Stimulated activated CD4-positive, alpha-beta T cell treated with anti-CD3 and anti-CD28 coated beads, Interleukin-15, amount 100 ng/mL, for 1 hour (primary cell): ENCODE measurements around the gene PTPN3.
"Not testable (repeated sequence)": the region's sequence is repeated elsewhere in the genome, so short reads cannot be mapped to it uniquely, and the experiment has no call there.

Source experiments
- DNase-seq, 2 donors: peaks; one replicate each; pipeline ENCODE4 v3.0.0-alpha.2; 2020; ENCODE audit warnings: low read depth in 1 of 2, low spot score in 1 of 2

Gene PTPN3, protein sequence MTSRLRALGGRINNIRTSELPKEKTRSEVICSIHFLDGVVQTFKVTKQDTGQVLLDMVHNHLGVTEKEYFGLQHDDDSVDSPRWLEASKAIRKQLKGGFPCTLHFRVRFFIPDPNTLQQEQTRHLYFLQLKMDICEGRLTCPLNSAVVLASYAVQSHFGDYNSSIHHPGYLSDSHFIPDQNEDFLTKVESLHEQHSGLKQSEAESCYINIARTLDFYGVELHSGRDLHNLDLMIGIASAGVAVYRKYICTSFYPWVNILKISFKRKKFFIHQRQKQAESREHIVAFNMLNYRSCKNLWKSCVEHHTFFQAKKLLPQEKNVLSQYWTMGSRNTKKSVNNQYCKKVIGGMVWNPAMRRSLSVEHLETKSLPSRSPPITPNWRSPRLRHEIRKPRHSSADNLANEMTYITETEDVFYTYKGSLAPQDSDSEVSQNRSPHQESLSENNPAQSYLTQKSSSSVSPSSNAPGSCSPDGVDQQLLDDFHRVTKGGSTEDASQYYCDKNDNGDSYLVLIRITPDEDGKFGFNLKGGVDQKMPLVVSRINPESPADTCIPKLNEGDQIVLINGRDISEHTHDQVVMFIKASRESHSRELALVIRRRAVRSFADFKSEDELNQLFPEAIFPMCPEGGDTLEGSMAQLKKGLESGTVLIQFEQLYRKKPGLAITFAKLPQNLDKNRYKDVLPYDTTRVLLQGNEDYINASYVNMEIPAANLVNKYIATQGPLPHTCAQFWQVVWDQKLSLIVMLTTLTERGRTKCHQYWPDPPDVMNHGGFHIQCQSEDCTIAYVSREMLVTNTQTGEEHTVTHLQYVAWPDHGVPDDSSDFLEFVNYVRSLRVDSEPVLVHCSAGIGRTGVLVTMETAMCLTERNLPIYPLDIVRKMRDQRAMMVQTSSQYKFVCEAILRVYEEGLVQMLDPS

GRCh38 chr9:109498195-109499092 lies at the start of gene PTPN3:
PTPN3 (minus strand) TSS chr9:109498307; CDS start chr9:109463434, 34,873 bp downstream.
- no peak for DNase-seq

DNA sequence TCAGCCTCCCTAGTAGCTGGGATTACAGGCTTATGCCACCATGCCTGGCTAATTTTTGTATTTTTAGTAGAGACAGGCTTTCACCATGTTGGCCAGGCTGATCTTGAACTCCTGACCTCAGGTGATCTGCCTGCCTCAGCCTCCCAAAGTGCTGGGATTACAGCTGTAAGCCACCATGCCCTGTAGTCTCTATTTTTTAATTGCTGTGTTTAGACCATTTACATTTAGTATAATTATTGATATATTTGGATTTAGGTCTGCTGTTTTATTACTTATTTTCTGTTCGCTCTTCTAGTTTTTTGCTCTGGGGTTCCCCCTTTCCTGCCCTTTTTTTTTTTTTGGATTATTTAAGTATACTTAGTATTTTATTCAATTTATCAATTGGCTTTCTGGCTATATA lies 46.8 kb upstream of the PTPN3 start:
- not testable (repeated sequence) for DNase-seq

GRCh38 chr9:109542922-109543321 lies 44.8 kb upstream of the PTPN3 start:
- DNase-seq, result no peak

- no peak for DNase-seq
Measured at GRCh38 chr9:109538346-109538745, 40.2 kb upstream of the PTPN3 start.

- DNase-seq, result no peak
Measured at GRCh38 chr9:109537288-109537687, 39.2 kb upstream of the PTPN3 start.

DNA sequence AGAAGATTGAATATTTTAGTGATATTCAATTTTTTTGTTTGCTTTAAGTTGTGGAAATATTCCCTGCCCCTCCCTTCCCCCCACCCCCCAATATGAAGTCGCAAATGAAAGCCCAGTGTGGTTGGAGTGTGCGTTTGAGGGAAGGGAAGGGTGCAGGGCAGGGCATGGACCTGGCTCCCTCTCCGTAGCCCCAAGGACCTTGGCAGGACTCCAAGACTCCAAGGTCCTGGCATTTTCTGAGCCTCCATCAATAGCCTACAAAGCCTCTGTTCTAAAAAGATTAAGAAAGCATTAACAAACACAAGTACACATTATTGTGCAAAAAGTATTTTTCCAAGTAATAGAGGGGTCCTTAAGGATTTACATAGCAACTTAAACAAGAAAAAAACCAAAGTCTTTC lies 38.8 kb upstream of the PTPN3 start:
- no peak for DNase-seq

GRCh38 chr9:109535365-109535764 lies 37.3 kb upstream of the PTPN3 start:
- DNase-seq, result no peak

DNA sequence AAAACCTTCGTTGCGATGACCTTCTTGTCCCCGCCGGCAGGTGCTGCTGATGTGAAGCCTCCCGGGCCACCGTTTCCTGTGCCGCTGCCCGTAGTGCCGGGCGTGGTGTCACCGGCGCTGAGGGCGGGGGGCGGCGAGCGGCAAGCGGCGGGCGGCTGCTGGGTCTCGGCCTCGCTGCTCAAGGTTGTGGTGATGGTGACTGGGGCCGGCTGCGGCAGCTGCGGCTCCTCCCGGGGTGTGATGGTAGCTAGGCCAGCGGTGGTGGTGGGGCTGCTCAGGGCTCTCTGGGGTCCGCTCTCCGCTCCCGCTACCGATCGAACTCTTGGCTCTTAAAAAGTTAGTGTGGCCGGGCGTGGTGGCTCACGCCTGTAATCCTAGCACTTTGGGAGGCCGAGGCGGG lies 36.0 kb upstream of the PTPN3 start:
- DNase-seq, result no peak

- DNase-seq, result not testable (repeated sequence)
Measured at GRCh38 chr9:109532652-109533051, 34.5 kb upstream of the PTPN3 start.

GRCh38 chr9:109522106-109522505 lies 24.0 kb upstream of the PTPN3 start:
- DNase-seq, result no peak

- DNase-seq, result no peak
Measured at GRCh38 chr9:109520475-109521132, 22.5 kb upstream of the PTPN3 start.

DNA sequence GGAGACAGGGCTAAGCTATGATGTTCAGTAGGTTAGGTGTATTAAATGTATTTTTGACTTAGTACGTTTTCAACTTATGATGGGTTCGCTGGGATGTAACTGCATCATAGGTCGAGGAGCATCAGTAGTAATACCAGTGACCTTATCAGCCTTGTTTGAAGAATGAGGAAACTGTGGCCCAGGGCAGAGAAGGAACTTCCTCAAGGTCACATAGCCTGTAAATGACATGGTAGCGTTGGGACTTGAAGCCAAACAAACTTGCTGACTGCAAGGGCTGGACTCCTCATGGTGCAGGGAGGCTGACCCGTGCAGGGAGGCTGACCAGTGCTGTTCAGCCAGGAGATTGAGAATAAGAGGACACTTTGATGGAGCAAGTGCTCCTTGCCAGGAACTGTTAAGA lies 21.3 kb upstream of the PTPN3 start:
- no peak for DNase-seq

DNA sequence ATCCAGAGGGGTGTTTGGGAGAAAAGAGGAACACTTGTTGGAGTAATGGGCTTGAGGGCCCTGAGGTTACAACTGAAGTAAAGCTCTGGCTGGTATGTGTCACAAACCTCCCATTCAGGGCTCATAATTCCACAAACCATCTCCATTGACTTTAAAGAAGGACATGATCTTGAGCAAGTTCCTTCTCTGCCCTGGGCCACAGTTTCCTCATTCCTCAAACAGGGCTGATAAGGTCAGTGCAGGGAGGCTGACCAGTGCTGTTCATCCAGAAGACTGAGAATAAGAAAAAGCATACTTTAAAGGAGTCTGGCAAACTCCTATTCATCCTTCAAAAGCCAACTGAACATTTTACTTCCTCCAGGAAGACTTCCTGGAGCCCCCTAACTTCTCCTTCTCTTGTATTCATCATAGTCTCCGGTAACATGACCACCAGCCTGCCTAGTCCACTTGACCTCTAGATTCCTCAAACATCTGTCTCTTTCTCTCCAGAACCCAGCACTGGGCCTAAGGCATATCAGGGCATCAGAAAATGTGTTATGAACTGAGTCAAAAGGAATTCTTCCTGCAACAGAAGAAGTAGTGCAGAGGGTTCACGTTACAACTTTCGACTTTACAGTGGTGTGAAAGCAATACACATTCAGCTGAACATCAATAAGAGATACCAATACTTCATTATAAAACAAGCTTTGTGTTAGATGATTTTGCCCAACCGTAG lies 20.7 kb upstream of the PTPN3 start:
- no peak for DNase-seq

DNA sequence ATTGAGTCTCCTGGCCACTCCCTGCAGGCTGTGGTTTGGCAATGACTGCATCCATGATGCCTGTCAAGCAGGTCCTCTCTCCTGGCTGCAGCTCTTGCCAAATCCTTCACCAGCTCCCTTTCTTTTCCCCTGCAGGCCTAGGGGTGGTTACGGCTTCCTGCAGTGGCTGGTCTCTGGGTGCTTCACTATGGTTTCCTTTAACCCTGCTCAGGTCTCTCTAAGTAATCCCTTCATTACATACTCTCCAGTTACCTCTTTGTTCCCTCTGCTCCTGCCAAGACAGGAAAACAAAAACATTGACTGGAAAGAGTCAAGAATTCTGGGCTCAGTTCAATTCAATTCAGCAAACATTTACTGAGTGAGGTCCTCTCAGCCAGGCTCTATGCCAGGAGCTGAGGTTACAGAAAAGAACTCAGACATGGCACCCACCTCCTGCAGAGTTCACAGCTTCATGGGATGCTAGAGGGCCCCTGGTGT lies 19.8 kb upstream of the PTPN3 start:
- DNase-seq, result no peak

DNA sequence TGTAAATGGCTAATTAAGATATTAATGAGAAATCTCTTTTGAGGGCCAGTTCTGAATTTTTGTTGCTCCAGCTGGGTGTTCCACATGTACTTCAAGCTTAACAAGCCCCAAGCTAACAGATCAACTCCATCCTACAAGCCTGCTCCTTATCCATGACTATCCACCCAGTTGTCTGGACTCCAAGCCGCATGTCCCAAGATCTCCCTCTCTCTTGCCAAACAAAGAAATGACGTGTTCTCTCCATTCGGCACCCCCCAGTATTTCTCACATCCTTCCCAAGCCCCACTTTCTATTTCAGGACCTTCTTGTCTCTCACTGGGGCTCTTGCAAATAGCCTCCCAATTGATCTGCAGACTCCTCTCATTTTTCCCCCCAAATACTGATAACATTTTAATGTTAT lies 15.8 kb upstream of the PTPN3 start:
- no peak for DNase-seq

- no peak for DNase-seq
Measured at GRCh38 chr9:109512170-109512756, 14.2 kb upstream of the PTPN3 start.

DNA sequence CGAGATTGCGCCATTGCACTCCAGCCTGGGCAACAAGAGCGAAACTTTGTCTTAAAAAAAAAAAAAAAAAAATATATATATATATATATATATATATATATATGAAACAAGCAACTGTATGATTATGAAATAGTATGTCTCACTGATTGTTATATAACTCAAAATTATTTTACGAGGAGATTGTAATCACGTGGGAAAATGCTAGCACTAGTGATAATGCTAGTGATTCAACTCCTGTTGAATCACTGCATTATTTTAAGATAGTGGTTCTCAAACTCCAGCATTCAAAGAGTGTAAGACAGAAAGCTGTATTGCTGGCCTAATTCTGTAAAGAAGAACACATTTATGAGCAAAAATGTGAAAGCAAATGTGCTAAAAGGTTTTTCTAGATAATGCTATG lies 12.4 kb upstream of the PTPN3 start:
- DNase-seq, result no peak

GRCh38 chr9:109510042-109510441 lies 11.9 kb upstream of the PTPN3 start:
- not testable (repeated sequence) for DNase-seq

- DNase-seq, result no peak
Measured at GRCh38 chr9:109509611-109510010, 11.5 kb upstream of the PTPN3 start.
